WERI-Rb-1 (cell line): ENCODE results near the gene APOF.

ENCODE experiments used
- DNase-seq: peaks from one replicate; pipeline ENCODE4 v3.0.0-alpha.2; 2020
- H3K27ac ChIP-seq: fragments of 250-450 bp; sonication (Bioruptor Pico); 2 replicates; pipeline ENCODE4 v1.5.1; 2020; ENCODE audit warnings: mild to moderate bottlenecking, moderate library complexity
- H3K27me3 ChIP-seq: fragments of 250-450 bp; sonication (Bioruptor Pico); 2 replicates; pipeline ENCODE4 v1.5.1; 2021; ENCODE audit warnings: mild to moderate bottlenecking, low read depth, moderate library complexity; ENCODE audit not compliant: insufficient read depth, severe bottlenecking
- H3K36me3 ChIP-seq: fragments of 250-450 bp; sonication (Bioruptor Pico); 2 replicates; pipeline ENCODE4 v1.5.1; 2020; ENCODE audit warnings: mild to moderate bottlenecking, moderate library complexity
- H3K4me3 ChIP-seq: 2 replicates; pipeline ENCODE4 v1.5.1; 2011; ENCODE audit warnings: low read depth, mild to moderate bottlenecking, control low read depth, low read length
- H3K9me3 ChIP-seq: fragments of 250-450 bp; sonication (Bioruptor Pico); 2 replicates; pipeline ENCODE4 v1.5.1; 2021; ENCODE audit warnings: mild to moderate bottlenecking, moderate library complexity; ENCODE audit not compliant: severe bottlenecking
- TF ChIP-seq, protein P1 (sequence below): IDR thresholded peaks from 2 replicates; pipeline ENCODE4 v1.5.1; 2011; ENCODE audit warnings: low read depth, mild to moderate bottlenecking, control low read depth, inconsistent platforms, low read length

The APOF gene

DNA sequence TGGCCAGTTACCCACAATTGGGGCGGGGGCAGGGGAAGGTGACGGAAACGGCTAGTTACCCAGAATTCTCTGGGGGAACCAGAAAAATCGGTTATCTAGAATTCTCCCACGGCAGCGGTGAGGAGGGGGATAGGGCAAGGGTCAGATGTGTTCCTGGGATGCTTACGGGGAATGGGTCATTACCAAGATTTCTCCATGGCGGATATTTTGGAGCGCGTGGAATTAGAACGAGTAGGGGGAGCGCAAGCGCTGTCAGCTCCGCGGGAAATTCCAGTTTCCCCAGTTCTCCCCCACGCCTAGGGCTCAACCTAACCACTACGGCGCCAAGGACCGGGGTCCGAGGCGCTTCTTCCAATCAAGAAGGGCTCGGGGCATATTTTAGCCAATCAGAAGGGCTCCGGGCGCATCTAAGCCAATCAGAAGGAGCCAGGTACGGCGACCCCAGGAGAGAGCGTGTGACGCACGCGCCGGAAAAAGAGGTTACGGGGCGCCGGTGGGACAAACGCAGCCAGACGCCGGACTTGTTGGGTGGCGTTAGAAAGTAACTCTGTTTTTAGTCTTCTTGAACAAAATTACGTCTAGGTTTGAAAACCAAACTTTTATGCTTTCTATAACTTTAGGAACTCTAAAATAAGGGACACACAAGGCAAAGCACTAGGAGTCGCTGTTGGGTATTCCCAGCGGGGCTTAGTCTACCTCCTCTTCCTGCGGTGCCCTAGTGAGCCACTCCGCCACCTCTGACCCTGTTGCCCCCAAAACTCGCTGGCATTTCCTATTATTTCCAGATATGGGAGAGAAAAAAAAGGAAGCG is 28.8 kb downstream of the APOF start, which contains the start of gene PAN2:
PAN2 (minus strand) TSS at position 322 of the 811 bp plus-strand sequence. CDS start 906 bp downstream, outside the sequence.
- H3K36me3 ChIP-seq, result no peaks in the 10 kb centered on the region
- TF ChIP-seq, protein P1, sequence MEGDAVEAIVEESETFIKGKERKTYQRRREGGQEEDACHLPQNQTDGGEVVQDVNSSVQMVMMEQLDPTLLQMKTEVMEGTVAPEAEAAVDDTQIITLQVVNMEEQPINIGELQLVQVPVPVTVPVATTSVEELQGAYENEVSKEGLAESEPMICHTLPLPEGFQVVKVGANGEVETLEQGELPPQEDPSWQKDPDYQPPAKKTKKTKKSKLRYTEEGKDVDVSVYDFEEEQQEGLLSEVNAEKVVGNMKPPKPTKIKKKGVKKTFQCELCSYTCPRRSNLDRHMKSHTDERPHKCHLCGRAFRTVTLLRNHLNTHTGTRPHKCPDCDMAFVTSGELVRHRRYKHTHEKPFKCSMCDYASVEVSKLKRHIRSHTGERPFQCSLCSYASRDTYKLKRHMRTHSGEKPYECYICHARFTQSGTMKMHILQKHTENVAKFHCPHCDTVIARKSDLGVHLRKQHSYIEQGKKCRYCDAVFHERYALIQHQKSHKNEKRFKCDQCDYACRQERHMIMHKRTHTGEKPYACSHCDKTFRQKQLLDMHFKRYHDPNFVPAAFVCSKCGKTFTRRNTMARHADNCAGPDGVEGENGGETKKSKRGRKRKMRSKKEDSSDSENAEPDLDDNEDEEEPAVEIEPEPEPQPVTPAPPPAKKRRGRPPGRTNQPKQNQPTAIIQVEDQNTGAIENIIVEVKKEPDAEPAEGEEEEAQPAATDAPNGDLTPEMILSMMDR, result peak; percentile 72
- no peaks in the 10 kb centered on the region for H3K27me3 ChIP-seq

DNA sequence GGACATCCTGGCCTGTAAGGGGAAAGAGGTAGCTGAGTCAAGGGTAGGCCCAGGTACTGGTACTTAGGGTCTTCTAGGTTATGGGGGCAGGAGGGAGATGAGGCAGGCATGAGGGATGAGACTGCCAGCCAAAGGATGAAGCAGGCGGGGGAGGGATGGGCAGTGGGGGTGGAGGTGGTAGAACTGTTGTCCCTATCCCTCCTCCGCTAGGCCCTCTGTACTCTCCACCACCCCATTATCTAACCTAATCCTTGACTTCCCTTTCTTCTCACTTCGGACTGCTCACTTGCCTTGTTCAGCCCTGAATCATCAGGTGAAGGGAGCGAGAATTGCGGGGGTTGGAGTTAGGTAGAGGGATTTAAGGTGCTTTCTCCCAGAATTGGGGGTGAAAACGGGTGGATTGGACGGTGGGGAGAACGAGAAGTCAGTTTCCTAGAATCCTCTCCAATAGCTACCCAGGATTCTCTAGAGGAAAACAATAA is 29.4 kb downstream of the APOF start:
- Histone ChIP-seq H3K9me3 (no peaks in the 10 kb centered on the region), H3K27me3 (no peaks in the 10 kb centered on the region), H3K36me3 (no peaks in the 10 kb centered on the region), H3K4me3 (peak overlapping the region; percentile 68), H3K27ac (peak overlapping the region; percentile 94)
- peak; percentile 18 for DNase-seq
- TF ChIP-seq, protein P1, result no peak

More for the DNA sequence above, 28.8 kb downstream of the APOF start, which contains the start of gene PAN2:
- no peaks in the 10 kb centered on the region for H3K9me3 ChIP-seq
- peak within 1 kb of the TSS; percentile 94 for H3K27ac ChIP-seq
- peak within 1 kb of the TSS; percentile 68 for H3K4me3 ChIP-seq
- peak; percentile 96 for DNase-seq

DNA sequence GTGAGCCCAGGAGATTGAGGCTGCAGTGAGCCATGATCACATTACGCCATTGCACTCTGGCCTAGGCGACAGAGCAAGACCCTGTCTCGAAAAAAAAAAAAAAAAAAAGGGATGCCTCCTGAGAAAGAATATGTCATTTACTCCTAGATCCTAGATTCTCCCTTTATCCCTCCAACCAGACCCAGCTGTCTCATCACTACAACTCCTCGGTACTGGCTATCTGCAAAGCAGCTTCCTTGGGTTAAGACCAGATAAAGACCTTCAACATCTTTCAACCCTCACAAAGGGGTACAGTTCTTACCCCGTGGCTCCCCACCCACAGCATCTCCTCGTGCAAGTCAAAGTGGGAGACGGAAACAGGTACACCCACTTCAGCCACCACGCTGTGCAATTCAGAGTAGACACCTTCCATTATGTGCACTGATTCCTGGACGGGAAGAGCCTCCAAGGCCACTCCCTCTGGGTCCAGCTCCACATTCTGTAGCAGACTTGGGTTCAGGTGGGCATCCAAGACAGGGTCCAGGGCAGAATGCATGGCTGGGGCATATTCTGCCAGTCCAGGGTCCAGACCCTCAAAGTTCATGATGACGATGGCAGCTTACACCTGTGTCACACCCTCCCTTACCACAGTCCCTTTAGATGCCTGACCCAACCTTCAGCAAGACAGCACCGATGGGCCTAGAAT is 30.0 kb downstream of the APOF start:
- Histone ChIP-seq H3K4me3 (peak overlapping the region; percentile 68), H3K36me3 (no peaks in the 10 kb centered on the region; the same call in 1 of the 2 replicates), H3K9me3 (no peaks in the 10 kb centered on the region), H3K27me3 (no peaks in the 10 kb centered on the region), H3K27ac (peak overlapping the region; percentile 94)
- TF ChIP-seq, protein P1, result no peak
- no peak for DNase-seq

DNA sequence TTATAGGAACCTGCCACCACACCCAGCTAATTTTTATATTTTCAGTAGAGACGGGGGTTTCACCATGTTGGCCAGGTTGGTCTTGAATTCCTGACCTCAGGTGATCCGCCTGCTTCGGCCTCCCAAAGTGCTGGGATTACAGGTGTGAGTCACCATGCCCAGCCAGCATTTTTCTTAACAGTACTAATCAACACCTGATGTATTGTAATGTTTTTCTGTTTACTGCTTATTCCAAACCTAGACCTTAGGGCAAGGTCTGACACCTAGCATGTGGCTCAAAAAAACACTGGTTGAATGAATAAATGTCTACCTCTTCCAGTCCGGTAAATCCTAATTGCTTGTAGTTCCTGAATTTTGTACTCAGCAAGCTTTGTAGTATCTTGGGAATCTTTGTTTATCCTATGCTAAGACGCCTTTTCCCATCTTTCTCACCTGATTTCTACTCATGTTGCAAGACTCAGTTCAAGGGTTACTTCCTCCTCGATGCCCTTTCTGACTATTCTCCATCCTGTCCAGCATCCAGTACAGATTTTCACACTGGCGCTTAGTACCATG is 31.6 kb downstream of the APOF start:
- Histone ChIP-seq H3K36me3 (peaks cover 13% of the 10 kb centered on the region), H3K4me3 (no peak overlapping the region), H3K9me3 (no peaks in the 10 kb centered on the region), H3K27ac (no peak overlapping the region), H3K27me3 (no peaks in the 10 kb centered on the region)
- DNase-seq, result no peak
- TF ChIP-seq, protein P1, result no peak

DNA sequence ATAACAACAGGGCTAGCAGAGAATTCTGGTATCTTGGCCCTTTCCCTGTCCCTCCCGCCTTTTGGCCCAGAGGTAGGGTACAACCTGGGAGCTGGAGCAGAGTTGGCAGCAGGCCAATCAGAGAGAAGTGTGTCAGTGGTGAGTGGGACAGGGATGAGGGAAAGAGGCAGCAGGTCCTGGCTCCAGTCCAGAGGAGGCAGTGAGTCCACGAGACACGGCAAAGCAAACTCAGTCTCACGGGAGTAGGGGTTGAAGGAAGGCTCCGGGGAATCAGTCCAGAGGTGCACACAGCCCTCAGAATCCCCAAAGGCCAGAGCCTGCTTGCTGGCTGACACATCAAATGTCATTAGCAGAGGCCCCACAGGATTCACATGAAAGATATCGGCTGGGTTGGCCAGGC is 36.1 kb downstream of the APOF start:
- no peak for DNase-seq
- Histone ChIP-seq H3K4me3 (no peak overlapping the region), H3K27ac (no peak overlapping the region), H3K36me3 (peaks cover 51% of the 10 kb centered on the region), H3K27me3 (no peaks in the 10 kb centered on the region), H3K9me3 (no peaks in the 10 kb centered on the region)
- TF ChIP-seq, protein P1, result no peak
